Lower leg skin (tissue), 4 donors: ENCODE measurements around the gene GTF3C4. TPM values are rescaled to one million over a fixed set of nuclear protein-coding genes. Genes with fewer than 3 reads are reported as not detected.

ENCODE experiments used
- DNase-seq, 2 donors: peaks; one replicate each; pipeline ENCODE4 v3.0.0-alpha.2; 2019; ENCODE audit warnings: low spot score in 2 of 2
- H3K4me3 ChIP-seq: fragments of 200-600 bp; sonication (generic); 2 replicates; pipeline ENCODE4 v1.5.1; 2017; ENCODE audit warnings: mild to moderate bottlenecking, low read depth; ENCODE audit not compliant: poor library complexity, severe bottlenecking
- POLR2A ChIP-seq, 2 donors: fragments of 450-650 bp; IDR thresholded peaks; one replicate each; pipeline ENCODE4 v1.6.1; 2016 to 2017; ENCODE audit warnings: antibody characterized with exemption in 2 of 2, mild to moderate bottlenecking in 1 of 2, moderate library complexity in 1 of 2
- WGBS, 2 donors: methylation state at CpG; one replicate each; pipeline ENCODE4 v1.1.5; 2018; 5-methylcytosine and 5-hydroxymethylcytosine counted together
- intact Hi-C: fragments of 100-400 bp; cut with DNase I; formaldehyde crosslinking; loops from one replicate; pipeline ENCODE4 v1.15.0; 2023; ENCODE audit warnings: low total_unique reads
- total RNA-seq, 4 donors: library from RNA; depleted of rRNA; stranded (reverse); fragments of >200 nt; gene quantifications; one replicate each; pipeline ENCODE4 v1.1.0, GENCODE V29; 2016
- TF ChIP-seq, protein P1 (sequence below), 3 donors: fragments of 450-650 bp; IDR thresholded peaks; one replicate each; pipeline ENCODE4 v1.5.1; 2016; ENCODE audit warnings: antibody characterized with exemption in 3 of 3, mild to moderate bottlenecking in 3 of 3, moderate library complexity in 2 of 3

The GTF3C4 gene, protein sequence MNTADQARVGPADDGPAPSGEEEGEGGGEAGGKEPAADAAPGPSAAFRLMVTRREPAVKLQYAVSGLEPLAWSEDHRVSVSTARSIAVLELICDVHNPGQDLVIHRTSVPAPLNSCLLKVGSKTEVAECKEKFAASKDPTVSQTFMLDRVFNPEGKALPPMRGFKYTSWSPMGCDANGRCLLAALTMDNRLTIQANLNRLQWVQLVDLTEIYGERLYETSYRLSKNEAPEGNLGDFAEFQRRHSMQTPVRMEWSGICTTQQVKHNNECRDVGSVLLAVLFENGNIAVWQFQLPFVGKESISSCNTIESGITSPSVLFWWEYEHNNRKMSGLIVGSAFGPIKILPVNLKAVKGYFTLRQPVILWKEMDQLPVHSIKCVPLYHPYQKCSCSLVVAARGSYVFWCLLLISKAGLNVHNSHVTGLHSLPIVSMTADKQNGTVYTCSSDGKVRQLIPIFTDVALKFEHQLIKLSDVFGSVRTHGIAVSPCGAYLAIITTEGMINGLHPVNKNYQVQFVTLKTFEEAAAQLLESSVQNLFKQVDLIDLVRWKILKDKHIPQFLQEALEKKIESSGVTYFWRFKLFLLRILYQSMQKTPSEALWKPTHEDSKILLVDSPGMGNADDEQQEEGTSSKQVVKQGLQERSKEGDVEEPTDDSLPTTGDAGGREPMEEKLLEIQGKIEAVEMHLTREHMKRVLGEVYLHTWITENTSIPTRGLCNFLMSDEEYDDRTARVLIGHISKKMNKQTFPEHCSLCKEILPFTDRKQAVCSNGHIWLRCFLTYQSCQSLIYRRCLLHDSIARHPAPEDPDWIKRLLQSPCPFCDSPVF
- total RNA-seq = 10 to 100 TPM; 18.7 to 23.4 (median 20.5) TPM

DNA sequence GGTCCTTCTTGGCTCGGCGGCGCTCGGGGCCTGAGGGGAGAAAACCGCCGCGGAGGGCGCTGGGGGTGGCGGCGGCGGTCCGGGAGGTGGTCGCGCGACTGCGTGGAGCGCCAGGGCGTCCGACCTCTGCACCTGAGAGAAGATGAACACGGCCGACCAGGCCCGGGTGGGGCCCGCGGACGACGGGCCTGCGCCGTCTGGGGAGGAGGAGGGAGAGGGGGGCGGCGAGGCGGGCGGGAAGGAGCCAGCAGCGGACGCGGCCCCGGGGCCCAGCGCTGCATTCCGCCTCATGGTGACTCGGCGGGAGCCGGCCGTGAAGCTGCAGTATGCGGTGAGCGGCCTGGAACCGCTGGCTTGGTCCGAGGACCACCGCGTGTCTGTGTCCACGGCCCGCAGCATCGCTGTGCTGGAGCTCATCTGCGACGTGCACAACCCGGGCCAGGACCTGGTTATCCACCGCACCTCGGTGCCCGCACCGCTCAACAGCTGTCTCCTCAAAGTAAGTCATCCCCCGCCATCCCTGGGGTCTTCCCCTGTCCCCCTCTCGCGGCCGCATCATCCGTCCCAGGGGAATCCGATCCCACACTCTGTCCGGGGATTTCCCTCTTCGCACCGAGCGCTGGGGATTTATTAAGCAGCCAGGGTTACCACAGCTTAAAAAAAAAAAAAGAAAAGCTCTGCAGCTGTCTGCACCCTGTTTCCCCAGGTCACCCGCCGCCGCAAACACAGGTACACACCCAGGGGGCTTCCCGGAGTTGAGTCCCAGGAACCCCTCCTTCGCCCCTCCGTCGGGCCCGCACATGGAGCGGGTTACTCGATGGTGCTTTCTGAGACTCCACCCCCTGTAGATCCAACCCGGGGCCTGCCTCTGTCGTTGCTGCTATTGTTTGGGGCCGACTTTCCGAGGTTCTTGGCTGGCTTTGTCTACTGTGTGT, at the start of gene GTF3C4:
TSS of gene GTF3C4 (plus strand) at position 8 of the 935 bp plus-strand sequence. CDS start at position 143, 135 bp downstream.
- DNase-seq = peak; percentile 20 to 87
- whole genome bisulfite sequencing, 2 donors = 0 to 1% methylated on average over 35 to 53 of the region's 82 CpGs
- TF ChIP-seq, protein P1, sequence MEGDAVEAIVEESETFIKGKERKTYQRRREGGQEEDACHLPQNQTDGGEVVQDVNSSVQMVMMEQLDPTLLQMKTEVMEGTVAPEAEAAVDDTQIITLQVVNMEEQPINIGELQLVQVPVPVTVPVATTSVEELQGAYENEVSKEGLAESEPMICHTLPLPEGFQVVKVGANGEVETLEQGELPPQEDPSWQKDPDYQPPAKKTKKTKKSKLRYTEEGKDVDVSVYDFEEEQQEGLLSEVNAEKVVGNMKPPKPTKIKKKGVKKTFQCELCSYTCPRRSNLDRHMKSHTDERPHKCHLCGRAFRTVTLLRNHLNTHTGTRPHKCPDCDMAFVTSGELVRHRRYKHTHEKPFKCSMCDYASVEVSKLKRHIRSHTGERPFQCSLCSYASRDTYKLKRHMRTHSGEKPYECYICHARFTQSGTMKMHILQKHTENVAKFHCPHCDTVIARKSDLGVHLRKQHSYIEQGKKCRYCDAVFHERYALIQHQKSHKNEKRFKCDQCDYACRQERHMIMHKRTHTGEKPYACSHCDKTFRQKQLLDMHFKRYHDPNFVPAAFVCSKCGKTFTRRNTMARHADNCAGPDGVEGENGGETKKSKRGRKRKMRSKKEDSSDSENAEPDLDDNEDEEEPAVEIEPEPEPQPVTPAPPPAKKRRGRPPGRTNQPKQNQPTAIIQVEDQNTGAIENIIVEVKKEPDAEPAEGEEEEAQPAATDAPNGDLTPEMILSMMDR (IDR thresholded peaks at IDR 0.05) = no peak
- no peak for TF ChIP-seq POLR2A (IDR thresholded peaks at IDR 0.05)
- intact Hi-C loops = no loop called here
- H3K4me3 ChIP-seq = peak within 1 kb of the TSS; percentile 86

DNA sequence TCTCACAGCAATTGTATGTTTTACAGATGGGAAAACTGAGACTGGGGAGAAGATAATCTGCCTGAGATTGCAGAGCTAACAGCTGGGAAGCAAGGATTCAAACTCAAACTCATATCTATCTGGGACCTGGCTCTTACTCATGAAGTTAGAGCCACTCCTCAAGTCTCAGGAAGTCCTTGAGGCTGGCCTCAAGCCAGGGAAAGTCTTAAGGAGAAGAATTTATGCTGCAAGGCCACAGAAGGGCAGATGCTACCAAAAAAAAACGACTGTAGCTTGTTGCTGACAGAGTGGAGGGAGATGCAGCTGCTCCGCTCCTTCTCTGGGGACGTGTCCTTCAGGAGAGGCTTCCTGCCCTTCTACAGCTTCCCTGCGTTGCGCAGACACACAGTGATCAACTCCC, 48.1 kb upstream of the GTF3C4 start:
- intact Hi-C loops = no loop called here
- no peak for TF ChIP-seq POLR2A (IDR thresholded peaks at IDR 0.05)
- TF ChIP-seq, protein P1 (IDR thresholded peaks at IDR 0.05) = no peak
- no peak overlapping the region for H3K4me3 ChIP-seq
- 83 to 84% methylated on average over 5 of the region's 5 CpGs for WGBS, 2 donors
- no peak for DNase-seq

DNA sequence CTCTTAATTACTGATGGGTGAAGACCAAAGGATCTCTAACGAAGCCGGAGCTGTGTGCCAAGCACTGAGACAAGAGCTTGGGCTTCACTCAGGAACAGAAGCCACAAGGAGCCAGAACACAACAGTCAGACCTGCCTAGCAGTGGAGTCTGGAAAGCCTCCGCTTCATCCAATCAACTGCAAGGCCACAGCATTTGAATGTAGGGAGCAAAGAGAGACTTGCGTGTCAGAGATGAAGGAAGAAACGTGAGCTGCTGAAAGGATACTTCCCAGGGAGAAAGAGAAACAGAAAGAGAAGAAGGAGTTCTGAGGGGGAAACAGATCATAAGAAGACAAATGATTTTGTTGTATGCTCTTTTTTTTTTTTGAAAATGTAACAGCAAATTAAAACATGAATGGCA, 44.0 kb upstream of the GTF3C4 start:
- TF ChIP-seq, protein P1 (IDR thresholded peaks at IDR 0.05) = no peak
- no peak for TF ChIP-seq POLR2A (IDR thresholded peaks at IDR 0.05)
- intact Hi-C loops = no loop called here
- H3K4me3 ChIP-seq = no peak overlapping the region
- 74 to 86% methylated on average over 5 of the region's 5 CpGs for WGBS, 2 donors
- DNase-seq = no peak

DNA sequence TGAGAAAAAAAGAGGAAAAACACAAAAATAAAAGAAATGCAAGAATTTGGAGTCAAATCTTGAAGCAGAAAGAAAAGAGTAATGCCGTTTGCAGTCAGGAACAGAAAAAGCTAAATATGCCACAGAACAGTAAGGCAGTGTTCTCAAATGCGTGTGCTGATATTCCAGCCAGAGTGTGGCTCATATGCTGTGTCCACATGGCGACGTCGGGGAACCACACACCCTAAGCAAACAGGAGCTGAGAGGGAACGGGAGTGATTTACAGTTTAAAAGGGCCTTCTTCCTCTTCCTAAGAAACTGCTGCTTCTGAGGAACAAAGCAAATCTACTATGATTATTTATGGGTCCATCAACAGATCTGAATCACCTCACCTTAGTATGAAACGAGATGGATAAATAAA, 43.2 kb upstream of the GTF3C4 start:
- no peak overlapping the region for H3K4me3 ChIP-seq
- no peak for DNase-seq
- intact Hi-C loops = no loop called here
- TF ChIP-seq POLR2A (IDR thresholded peaks at IDR 0.05) = no peak
- TF ChIP-seq, protein P1 (IDR thresholded peaks at IDR 0.05) = no peak
- 78 to 81% methylated on average over 7 of the region's 7 CpGs for WGBS, 2 donors

DNA sequence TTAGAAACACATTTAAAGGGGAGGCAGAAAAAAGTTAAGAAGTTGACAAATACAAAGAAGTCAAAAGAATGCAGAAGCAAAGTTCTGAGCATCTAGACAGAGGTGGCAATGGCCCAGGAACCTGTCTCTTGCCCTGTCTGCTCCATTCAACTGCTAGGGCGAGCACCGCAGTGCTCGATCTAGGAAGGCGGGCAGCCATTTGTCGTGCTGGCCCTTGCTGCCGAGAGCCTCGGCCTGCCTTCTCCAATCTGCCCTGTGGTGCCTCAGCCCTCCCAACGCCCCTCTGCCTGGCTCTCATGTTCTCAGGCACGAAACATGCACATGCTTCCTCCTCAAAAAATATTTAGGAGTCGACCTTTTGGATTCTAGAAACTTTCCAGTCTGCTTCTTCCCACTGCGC, 42.7 kb upstream of the GTF3C4 start:
- intact Hi-C loops = no loop called here
- 88 to 92% methylated on average over 11 of the region's 11 CpGs for WGBS, 2 donors
- DNase-seq = no peak
- TF ChIP-seq POLR2A (IDR thresholded peaks at IDR 0.05) = no peak
- TF ChIP-seq, protein P1 (IDR thresholded peaks at IDR 0.05) = no peak
- no peak overlapping the region for H3K4me3 ChIP-seq
